NT2/D1 (cell line): Measurements from ENCODE around the gene VIT.

Experiments
- DNase-seq: peaks from one replicate; pipeline ENCODE4 v3.0.0-alpha.2; 2011; ENCODE audit warnings: low read depth, low spot score
- H3K27me3 ChIP-seq: 2 replicates; pipeline ENCODE4 v1.6.0; 2011; ENCODE audit warnings: mild to moderate bottlenecking; ENCODE audit not compliant: insufficient read length, insufficient read depth
- H3K36me3 ChIP-seq: 2 replicates; pipeline ENCODE4 v1.6.1; 2011; ENCODE audit warnings: mild to moderate bottlenecking, low read length, mixed read lengths; ENCODE audit not compliant: insufficient read depth, insufficient read length
- H3K4me1 ChIP-seq: 2 replicates; pipeline ENCODE4 v1.5.1; 2011; ENCODE audit not compliant: insufficient read depth, insufficient read length
- H3K4me3 ChIP-seq: 2 replicates; pipeline ENCODE4 v1.5.1; 2011; ENCODE audit warnings: low read depth; ENCODE audit not compliant: insufficient read length
- H3K9ac ChIP-seq: 2 replicates; pipeline ENCODE4 v1.6.0; 2011; ENCODE audit warnings: low read depth; ENCODE audit not compliant: insufficient read length
- H3K9me3 ChIP-seq: 2 replicates; pipeline ENCODE4 v1.5.1; 2011; ENCODE audit warnings: mild to moderate bottlenecking, low read length; ENCODE audit not compliant: insufficient read depth
- SUZ12 ChIP-seq: IDR thresholded peaks from 2 replicates; pipeline ENCODE4 v1.6.1; 2011; ENCODE audit not compliant: insufficient read length, insufficient read depth; ENCODE audit errors: extremely low read depth
- YY1 ChIP-seq: IDR thresholded peaks from 2 replicates; pipeline ENCODE4 v1.6.1; 2011; ENCODE audit not compliant: insufficient read length, insufficient read depth
- ZNF274 ChIP-seq: IDR thresholded peaks from 2 replicates; pipeline ENCODE4 v1.6.1; 2011; ENCODE audit warnings: mild to moderate bottlenecking, low read depth, low read length

The VIT gene

GRCh38 chr2:36667931-36668330, 28.6 kb upstream of the VIT start:
- no peaks in the 10 kb centered on the region for H3K36me3 ChIP-seq
- TF ChIP-seq ZNF274 (no peak), SUZ12 (no peak), YY1 (no peak)
- no peaks in the 10 kb centered on the region for H3K9me3 ChIP-seq
- DNase-seq: no peak
- no peak overlapping the region for H3K4me3 ChIP-seq
- no peaks in the 10 kb centered on the region for H3K27me3 ChIP-seq
- H3K4me1 ChIP-seq: no peaks in the 10 kb centered on the region
- no peak overlapping the region for H3K9ac ChIP-seq

GRCh38 chr2:36670881-36671595, 25.5 kb upstream of the VIT start:
- Histone ChIP-seq H3K4me3 (no peak overlapping the region), H3K27me3 (no peaks in the 10 kb centered on the region), H3K9ac (no peak overlapping the region), H3K36me3 (no peaks in the 10 kb centered on the region), H3K4me1 (no peaks in the 10 kb centered on the region), H3K9me3 (no peaks in the 10 kb centered on the region)
- DNase-seq: no peak
- TF ChIP-seq SUZ12 (no peak), YY1 (no peak), ZNF274 (no peak)

GRCh38 chr2:36671731-36672130, 24.8 kb upstream of the VIT start:
- TF ChIP-seq ZNF274: no peak
- TF ChIP-seq YY1: no peak
- no peak for TF ChIP-seq SUZ12
- no peaks in the 10 kb centered on the region for H3K9me3 ChIP-seq
- H3K4me3 ChIP-seq: no peak overlapping the region
- no peak overlapping the region for H3K9ac ChIP-seq
- no peaks in the 10 kb centered on the region for H3K4me1 ChIP-seq
- H3K27me3 ChIP-seq: no peaks in the 10 kb centered on the region
- no peaks in the 10 kb centered on the region for H3K36me3 ChIP-seq
- DNase-seq: no peak

GRCh38 chr2:36672199-36672598, 24.3 kb upstream of the VIT start:
- Histone ChIP-seq H3K27me3 (no peaks in the 10 kb centered on the region), H3K9me3 (no peaks in the 10 kb centered on the region), H3K9ac (no peak overlapping the region), H3K4me3 (no peak overlapping the region), H3K4me1 (no peaks in the 10 kb centered on the region), H3K36me3 (no peaks in the 10 kb centered on the region)
- no peak for TF ChIP-seq YY1
- no peak for DNase-seq

GRCh38 chr2:36675579-36676282, 20.8 kb upstream of the VIT start:
- Histone ChIP-seq H3K9me3 (no peaks in the 10 kb centered on the region), H3K36me3 (no peaks in the 10 kb centered on the region)

GRCh38 chr2:36676364-36676763, 20.1 kb upstream of the VIT start:
- DNase-seq: no peak
- TF ChIP-seq SUZ12: no peak
- TF ChIP-seq YY1: no peak
- no peak for TF ChIP-seq ZNF274
- Histone ChIP-seq H3K36me3 (no peaks in the 10 kb centered on the region), H3K9me3 (no peaks in the 10 kb centered on the region), H3K4me1 (no peaks in the 10 kb centered on the region), H3K9ac (no peak overlapping the region), H3K4me3 (no peak overlapping the region), H3K27me3 (no peaks in the 10 kb centered on the region)

More at GRCh38 chr2:36675579-36676282, 20.8 kb upstream of the VIT start:
- DNase-seq: no peak
- Histone ChIP-seq H3K4me3 (no peak overlapping the region), H3K9ac (no peak overlapping the region), H3K27me3 (no peaks in the 10 kb centered on the region), H3K4me1 (no peaks in the 10 kb centered on the region)
- TF ChIP-seq ZNF274 (no peak), SUZ12 (no peak), YY1 (no peak)

GRCh38 chr2:36677386-36677785, 19.1 kb upstream of the VIT start:
- Histone ChIP-seq H3K4me1 (no peaks in the 10 kb centered on the region), H3K36me3 (no peaks in the 10 kb centered on the region), H3K27me3 (no peaks in the 10 kb centered on the region), H3K9me3 (no peaks in the 10 kb centered on the region), H3K4me3 (no peak overlapping the region), H3K9ac (no peak overlapping the region)
- TF ChIP-seq ZNF274: no peak
- TF ChIP-seq SUZ12: no peak
- no peak for TF ChIP-seq YY1
- no peak for DNase-seq
